DLD1 (cell line): Measurements from ENCODE around the gene CTBP1.
"Not testable (repeated sequence)": the region's sequence is repeated elsewhere in the genome, so short reads cannot be mapped to it uniquely, and the experiment has no call there.

Source experiments
- in situ Hi-C: cut with HindIII; loops from 2 replicates; pipeline ENCODE4 v1.10.0; 2017; ENCODE audit warnings: low sequenced_read_pairs

CTBP1 gene

GRCh38 chr4:1248245-1249147 lies at the start of gene CTBP1:
TSS of gene CTBP1 (minus strand) at chr4:1249130. CDS start at chr4:1241331, 7,799 bp downstream.
- in situ Hi-C loops: no loop called here

GRCh38 chr4:1298461-1298860 lies 49.5 kb upstream of the CTBP1 start:
- in situ Hi-C loops: no loop called here

- in situ Hi-C loops: no loop called here
These were observed 48.8 kb upstream of the CTBP1 start for GRCh38 chr4:1297456-1298325.

GRCh38 chr4:1297023-1297395 lies 48.1 kb upstream of the CTBP1 start:
- in situ Hi-C loops: no loop called here

GRCh38 chr4:1296324-1297022 lies 47.5 kb upstream of the CTBP1 start:
- in situ Hi-C loops: no loop called here

- in situ Hi-C loops: no loop called here
These were observed 46.6 kb upstream of the CTBP1 start for GRCh38 chr4:1295405-1296055.

GRCh38 chr4:1294891-1295290 lies 46.0 kb upstream of the CTBP1 start:
- in situ Hi-C loops: no loop called here

GRCh38 chr4:1294424-1294823 lies 45.5 kb upstream of the CTBP1 start:
- in situ Hi-C loops: no loop called here

GRCh38 chr4:1293991-1294390 lies 45.1 kb upstream of the CTBP1 start:
- in situ Hi-C loops: no loop called here

- in situ Hi-C loops: no loop called here
These were observed 44.6 kb upstream of the CTBP1 start for GRCh38 chr4:1293531-1293941.

- in situ Hi-C loops: not testable (repeated sequence)
These were observed 43.7 kb upstream of the CTBP1 start for GRCh38 chr4:1292703-1293011.

- in situ Hi-C loops: no loop called here
These were observed 43.2 kb upstream of the CTBP1 start for GRCh38 chr4:1291996-1292702.

GRCh38 chr4:1291091-1291490 lies 42.2 kb upstream of the CTBP1 start:
- in situ Hi-C loops: no loop called here

GRCh38 chr4:1290165-1290977 lies 41.4 kb upstream of the CTBP1 start:
- in situ Hi-C loops: no loop called here

GRCh38 chr4:1289207-1290164 lies 40.6 kb upstream of the CTBP1 start, which contains the start of gene MAEA:
TSS of gene MAEA (plus strand) at chr4:1289891. CDS start at chr4:1289914, 23 bp downstream.
- in situ Hi-C loops: no loop called here

- in situ Hi-C loops: no loop called here
These were observed 39.9 kb upstream of the CTBP1 start for GRCh38 chr4:1288786-1289185.

GRCh38 chr4:1285790-1286553 lies 37.0 kb upstream of the CTBP1 start:
- in situ Hi-C loops: no loop called here
